ENCODE data around the gene OLFML3.

OLFML3 gene

GRCh38 chr1:113949007-113949406 is 30.3 kb upstream of the OLFML3 start:
- no peak for DNase-seq (ENCODE audit: low read depth)

GRCh38 chr1:113950908-113951307 is 28.4 kb upstream of the OLFML3 start:
- no peak for DNase-seq (ENCODE audit: low read depth)

GRCh38 chr1:113951719-113952118 is 27.6 kb upstream of the OLFML3 start:
- no peak for DNase-seq (ENCODE audit: low read depth)

DNA sequence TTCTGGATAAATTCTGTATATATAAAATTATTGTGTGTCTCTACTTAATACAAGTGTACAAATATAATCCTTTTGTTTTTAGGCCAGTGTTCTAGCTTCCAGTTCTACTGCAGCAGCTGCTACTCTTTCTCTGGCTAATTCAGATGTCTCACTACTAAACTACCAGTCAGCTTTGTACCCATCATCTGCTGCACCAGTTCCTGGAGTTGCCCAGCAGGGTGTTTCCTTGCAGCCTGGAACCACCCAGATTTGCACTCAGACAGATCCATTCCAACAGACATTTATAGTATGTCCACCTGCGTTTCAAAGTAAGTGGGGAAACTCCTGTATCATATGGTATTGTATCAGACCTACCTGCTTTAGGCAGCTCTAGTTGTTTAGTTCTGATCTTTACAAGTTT is 21.3 kb upstream of the OLFML3 start:
- no peak for DNase-seq (ENCODE audit: low read depth)

GRCh38 chr1:113958691-113959090 is 20.6 kb upstream of the OLFML3 start:
- no peak for DNase-seq (ENCODE audit: low read depth)

- no peak for DNase-seq (ENCODE audit: low read depth)
These were observed 15.9 kb upstream of the OLFML3 start for GRCh38 chr1:113963281-113963906.

DNA sequence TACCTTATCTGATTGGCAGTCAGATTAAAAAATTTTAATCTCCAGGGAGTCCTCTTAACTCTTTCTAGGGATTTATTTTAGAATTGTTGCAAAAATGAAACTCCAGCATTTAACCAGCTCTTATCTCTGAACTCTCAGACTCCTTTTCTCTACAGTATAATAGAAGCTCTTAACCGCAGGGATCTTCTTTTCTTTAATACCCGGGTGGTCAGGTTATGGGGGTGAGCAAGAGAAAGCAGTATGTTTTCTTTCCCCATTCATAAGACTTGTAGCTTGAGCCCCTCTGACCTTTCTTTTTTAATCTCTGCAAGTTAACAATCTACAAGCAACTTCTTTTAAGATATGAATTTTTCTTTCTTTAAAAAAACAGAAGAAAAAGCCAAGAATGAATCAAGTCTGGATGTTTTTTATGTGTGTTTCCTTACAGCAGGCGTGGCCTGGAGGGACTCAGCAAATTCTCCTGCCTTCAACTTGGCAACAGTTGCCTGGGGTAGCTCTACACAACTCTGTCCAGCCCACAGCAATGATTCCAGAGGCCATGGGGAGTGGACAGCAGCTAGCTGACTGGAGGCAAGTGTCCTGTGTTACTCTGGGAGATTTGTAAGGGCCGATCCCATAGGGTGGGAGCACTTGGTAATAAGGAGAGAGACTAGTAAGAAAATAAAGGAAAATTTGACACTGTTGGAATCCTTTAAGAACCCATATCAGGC is 13.4 kb upstream of the OLFML3 start:
- no peak for DNase-seq (ENCODE audit: low read depth)

DNA sequence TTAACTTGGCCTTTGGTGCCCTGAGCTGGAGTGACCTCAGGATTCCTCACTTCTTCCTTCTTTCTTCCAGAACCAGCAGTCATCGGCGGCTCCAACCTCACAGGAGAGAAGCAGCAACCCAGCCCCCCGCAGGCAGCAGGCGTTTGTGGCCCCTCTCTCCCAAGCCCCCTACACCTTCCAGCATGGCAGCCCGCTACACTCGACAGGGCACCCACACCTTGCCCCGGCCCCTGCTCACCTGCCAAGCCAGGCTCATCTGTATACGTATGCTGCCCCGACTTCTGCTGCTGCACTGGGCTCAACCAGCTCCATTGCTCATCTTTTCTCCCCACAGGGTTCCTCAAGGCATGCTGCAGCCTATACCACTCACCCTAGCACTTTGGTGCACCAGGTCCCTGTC is 6.3 kb upstream of the OLFML3 start:
- no peak for DNase-seq (ENCODE audit: low read depth)

GRCh38 chr1:113975211-113975895 is 3.9 kb upstream of the OLFML3 start:
- peak; percentile 64 for DNase-seq (ENCODE audit: low read depth)

- peak; percentile 52 for DNase-seq (ENCODE audit: low read depth)
These were observed 2.5 kb upstream of the OLFML3 start for GRCh38 chr1:113976609-113977278.

- DNase-seq (ENCODE audit: low read depth), result no peak
These were observed 1.4 kb upstream of the OLFML3 start for GRCh38 chr1:113977906-113978305.

DNA sequence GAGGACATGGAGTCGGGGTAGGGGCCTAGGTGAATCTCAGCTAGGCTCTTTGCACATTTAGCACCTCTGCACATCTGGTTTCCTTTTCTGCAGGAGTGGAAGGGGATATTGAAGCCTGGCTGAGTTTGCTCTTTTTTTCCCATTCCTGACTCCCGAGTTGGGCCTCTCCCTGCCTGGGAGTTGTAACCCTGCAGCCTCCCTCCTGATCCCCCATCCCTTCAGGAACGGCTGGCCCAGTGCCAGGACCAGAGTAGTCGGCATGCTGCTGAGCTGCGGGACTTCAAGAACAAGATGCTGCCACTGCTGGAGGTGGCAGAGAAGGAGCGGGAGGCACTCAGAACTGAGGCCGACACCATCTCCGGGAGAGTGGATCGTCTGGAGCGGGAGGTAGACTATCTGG is 836 bp downstream of the OLFML3 start:
- peak; percentile 33 for DNase-seq (ENCODE audit: low read depth)

- DNase-seq (ENCODE audit: low read depth), result peak; percentile 85
These were observed 3.0 kb downstream of the OLFML3 start for GRCh38 chr1:113981962-113982931.

- DNase-seq (ENCODE audit: low read depth), result no peak
These were observed 3.7 kb downstream of the OLFML3 start for GRCh38 chr1:113982949-113983348.

DNA sequence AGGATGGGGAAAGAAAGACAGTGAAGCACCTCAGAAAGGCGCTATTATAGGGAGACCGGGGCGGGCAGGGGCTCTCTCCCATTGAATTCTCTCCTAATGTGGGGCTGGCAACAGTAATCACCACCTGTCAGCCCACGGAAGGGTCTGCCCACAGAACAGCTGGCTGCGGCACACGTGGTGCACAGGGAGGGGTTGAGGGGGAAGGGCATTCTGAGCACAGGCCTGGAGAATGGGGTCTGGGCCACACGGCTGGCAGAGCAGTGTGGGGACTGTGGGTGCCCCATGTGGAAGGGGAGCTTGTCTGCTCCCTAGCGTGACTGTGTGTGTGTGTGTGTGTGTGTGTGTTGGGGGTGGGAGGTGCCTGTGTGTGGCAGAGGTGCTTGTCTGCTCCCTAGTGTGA is 4.1 kb downstream of the OLFML3 start:
- no peak for DNase-seq (ENCODE audit: low read depth)

- no peak for DNase-seq (ENCODE audit: low read depth)
These were observed 4.6 kb downstream of the OLFML3 start for GRCh38 chr1:113983826-113984225.

DNA sequence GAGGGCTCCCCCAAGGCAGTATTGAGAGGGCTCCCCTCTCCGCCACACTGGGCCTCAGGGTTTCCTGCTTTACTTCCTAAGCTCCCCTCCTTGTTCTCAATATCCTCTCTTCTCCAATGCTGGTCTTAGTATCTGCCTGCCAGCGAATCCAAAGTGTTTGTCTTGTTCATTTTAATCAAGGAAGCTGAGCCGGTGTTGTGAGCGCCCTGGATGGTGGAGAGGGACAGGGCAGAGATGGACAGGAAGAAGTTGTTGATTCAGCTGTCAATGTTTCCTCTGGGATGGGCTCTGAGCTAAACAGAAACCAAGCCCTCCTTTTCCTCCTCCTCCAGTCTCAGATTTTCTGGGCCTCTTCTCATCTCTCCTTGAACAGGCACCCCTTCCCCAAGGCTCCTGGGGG is 5.4 kb downstream of the OLFML3 start:
- DNase-seq (ENCODE audit: low read depth), result no peak

DNA sequence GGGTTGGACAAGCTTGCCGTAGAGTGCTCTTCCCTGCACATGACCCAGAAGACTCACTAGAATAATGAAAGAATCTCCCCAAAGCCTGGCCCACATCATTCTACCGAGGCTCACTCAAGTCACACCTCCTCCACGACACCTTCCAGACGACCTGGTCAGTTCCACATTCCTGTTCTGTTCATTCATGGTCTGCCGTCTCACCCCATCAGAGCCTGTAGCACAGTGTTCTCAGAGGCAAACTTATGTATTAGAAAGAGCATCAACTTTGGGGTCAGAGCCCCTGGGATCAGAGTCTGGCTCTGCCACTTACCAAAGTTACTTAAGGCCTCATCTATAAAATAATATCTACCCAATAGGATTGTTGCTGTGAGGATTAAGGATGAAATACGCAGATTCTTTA is 7.5 kb downstream of the OLFML3 start:
- no peak for DNase-seq (ENCODE audit: low read depth)

DNA sequence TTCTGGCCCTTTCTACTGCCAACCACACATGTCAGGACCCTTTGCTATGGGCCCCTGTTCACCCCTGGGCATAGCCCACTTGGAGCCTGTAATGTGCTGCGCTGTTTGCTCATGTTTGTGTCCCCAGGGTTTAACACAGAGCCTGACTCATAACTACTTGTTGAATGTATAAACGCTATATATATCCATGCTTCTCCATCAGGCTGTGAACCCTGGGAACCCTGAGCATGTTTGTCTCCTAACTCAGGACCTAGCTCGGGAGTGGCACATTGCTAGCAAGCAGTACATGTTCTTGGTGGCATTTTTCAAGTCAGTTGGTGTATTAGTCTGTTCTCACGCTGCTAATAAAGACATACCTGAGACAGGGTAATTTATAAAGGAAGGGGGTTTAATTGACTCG is 8.0 kb downstream of the OLFML3 start:
- DNase-seq (ENCODE audit: low read depth), result no peak

- DNase-seq (ENCODE audit: low read depth), result no peak
These were observed 11.3 kb downstream of the OLFML3 start for GRCh38 chr1:113990530-113990929.

GRCh38 chr1:113990961-113991360 is 11.7 kb downstream of the OLFML3 start:
- no peak for DNase-seq (ENCODE audit: low read depth)

Measured in fibroblast of gingiva (primary cell).